HG03039 (cell line): ENCODE measurements around the gene SYNGR1.
"Not testable (repeated sequence)": the region's sequence is repeated elsewhere in the genome, so short reads cannot be mapped to it uniquely, and the experiment has no call there.

ENCODE experiments used
- ATAC-seq: cut with Tn5 transposase; IDR thresholded peaks from one replicate; pipeline ENCODE4 v1.9.1; 2021; ENCODE audit warnings: mild to moderate bottlenecking, moderate library complexity; ENCODE audit not compliant: unreplicated experiment

The SYNGR1 gene

DNA sequence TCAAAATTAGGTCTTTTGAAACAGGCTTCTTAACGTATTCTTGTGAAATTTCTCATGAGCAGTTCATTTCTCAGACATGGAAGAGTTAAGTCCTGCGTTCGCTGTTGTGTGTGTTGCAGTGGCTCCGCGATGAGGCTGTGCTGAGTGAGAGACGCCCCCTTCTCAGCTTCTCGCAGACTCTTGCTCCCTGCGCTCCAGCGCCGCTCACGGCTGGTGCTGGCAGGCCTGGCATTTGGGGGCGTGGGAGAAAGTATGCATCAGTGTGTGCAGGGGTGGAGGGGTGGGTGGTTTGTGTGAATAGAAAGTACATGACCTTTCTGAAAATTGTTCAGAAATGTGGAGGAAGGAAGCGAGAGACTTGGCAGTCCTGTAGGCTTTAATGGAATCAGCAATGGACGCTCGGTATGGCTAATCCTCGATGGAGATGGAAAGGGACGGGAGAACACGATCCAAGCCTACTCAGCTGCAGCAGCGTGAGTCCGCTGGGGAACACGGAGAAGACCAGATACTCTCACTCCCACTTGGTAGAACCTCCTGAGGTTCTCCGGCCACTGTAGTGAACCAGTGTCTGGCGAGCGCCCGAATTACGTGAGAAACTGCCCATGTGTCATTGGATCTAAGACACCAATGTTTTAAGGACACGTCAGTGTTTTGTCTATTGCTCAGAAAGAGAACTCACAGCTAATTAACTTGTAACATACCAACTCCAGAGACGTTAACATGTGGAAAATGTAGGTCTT lies 55.7 kb downstream of the SYNGR1 start:
- no peak for ATAC-seq

DNA sequence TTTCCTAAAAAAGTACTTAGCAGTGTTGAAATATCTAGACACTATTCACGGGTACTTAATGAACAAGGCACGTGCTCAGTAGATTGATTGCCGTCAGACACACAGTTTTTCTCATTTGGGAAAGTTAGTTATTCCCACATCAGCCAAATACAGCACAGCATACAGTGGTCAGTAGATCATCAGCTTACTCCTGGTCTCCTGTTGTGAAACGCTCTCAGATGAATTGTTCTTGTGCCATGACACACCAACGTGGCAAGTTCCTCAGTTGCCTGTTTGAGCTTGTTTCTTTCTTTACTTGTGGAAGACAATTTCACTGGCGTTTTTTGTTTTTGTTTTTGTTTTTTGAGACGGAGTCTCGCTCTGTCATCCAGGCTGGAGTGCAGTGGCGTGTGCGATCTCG lies 58.4 kb downstream of the SYNGR1 start:
- no peak for ATAC-seq

DNA sequence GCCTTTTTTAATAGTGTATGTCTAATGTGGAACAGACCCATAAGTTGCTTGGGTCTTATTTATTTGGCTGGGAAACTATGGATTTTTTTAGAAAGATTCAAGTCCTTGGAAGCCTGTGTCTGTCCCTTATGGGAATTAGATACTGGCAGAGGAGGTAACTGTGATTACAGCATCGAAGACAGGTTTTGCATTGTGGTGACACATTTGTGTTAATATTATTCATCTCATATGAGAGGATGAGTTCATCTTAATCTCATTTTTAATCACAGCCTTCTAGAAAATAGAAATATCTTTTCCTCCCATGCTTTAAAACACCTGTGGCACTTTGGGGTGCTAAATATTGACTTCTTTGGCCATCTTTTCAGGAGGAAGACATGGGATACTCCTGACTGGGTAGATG lies 59.0 kb downstream of the SYNGR1 start:
- ATAC-seq: no peak

DNA sequence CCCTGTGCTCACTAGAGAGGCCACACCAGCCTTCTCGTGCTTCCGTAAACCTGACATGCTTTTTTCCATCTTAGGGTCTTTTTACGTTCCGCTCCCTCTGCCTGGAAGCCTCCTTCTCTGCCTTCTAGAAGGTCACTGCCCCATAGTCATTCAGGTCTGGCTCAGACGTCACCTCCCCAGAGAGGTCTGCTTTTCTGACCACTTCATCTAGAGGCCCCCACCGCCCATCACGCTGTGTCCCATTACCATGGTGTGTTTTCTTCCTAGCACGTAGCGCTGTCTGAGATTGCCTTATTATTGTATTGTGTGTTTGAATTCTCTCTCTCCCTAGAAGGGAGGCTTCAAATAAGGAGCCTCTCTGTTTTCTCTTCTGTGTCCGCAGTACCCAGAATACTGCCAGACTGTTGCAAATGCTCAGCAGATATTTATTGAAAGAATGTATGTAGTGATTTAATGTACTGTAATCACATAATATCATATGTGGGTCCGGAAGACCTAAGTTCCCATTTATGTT lies 59.8 kb downstream of the SYNGR1 start:
- ATAC-seq: no peak

DNA sequence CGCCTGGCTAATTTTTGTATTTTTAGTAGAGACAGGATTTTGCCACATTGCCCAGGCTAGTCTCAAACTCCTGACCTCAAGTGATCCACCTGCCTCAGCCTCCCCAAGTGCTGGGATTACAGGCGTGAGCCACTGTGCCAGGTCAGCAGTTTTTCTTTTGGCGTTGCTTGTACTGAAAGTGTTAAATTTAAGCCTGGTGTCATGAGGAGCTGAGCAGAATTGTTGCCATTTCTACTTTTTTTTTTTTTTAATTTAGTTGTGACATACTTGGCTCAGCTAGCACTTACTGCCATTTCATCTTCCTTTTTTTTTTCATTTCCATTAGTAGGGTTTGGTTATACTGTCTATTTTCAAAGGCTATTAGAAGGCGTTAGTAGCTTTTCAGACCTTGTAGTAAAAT lies 60.5 kb downstream of the SYNGR1 start:
- no peak for ATAC-seq

DNA sequence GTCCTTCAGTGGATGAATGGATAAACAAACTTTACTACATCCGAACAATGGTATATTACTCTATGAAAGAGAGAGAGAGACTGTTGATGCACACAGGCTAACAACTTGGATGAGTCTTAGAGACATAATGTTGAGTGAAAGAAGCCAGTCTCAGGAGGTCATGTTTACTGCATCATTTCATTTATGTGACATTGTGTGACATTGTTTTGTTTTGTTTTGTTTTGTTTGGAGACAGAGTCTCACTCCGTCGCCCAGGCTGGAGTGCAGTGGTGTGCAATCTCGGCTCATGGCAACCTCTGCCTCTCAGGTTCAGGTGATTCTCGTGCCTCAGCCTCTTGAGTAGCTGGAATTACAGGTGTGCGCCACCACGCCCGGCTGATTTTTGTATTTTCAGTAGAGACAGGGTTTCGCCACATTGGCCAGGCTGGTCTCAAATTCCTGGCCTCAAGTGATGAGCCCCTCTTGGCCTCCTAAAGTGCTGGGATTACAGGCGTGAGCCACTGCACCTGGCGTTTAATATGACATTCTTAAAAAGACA lies 62.1 kb downstream of the SYNGR1 start:
- ATAC-seq: not testable (repeated sequence)

DNA sequence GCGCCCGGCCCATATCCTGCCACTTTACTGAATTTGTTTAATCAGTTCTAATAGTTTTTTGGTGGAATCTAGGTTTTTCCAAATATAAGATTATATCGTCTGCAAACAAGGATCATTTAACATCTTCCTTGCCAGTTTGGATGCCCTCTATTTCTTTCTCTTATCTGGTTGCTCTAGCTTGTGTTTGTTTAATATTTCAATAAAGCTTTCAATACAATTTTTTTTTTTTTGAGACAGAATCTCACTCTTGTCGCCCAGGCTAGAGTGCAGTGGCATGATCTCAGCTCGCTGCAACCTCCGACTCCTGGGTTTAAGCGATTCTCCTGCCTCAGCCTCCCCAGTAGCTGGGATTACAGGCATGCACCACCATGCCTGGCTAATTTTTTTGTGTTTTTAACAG lies 63.4 kb downstream of the SYNGR1 start:
- not testable (repeated sequence) for ATAC-seq

DNA sequence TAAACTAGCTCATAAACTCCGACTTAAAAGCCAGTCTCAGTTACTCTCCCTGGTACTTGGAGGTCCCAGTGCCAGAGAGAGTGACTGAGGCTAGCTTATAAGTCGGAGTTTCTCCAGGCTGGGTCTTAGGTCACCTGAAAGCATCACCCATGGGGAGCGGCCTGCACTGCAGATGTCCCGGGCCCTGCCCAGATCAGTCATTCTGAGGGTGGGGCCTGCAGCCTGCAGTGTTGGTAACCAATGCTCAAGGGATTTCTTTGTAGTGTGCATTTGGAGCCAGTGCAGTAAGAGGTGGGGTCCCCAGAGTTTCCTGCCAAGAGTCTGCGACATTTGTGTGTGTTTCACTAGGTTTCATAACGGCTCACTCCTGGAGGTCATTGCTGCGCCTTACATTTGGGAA lies 64.6 kb downstream of the SYNGR1 start:
- no peak for ATAC-seq

DNA sequence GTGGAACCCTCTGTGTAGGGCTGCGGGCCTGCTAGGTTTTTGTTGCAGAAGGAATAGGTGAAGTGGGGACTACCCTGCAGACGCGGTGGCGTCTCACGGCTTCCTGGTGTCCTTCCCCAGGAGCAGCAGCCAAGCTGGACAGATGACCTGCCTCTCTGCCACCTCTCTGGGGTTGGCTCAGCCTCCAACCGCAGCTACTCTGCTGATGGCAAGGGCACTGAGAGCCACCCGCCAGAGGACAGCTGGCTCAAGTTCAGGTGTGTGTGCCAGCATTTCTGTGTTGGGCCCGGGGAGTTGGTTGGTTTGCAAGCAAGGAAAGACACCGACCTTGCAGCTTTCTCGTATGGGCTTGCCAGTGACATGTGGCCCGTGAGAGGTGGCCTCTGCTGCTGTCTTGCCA lies 65.1 kb downstream of the SYNGR1 start:
- ATAC-seq: no peak

DNA sequence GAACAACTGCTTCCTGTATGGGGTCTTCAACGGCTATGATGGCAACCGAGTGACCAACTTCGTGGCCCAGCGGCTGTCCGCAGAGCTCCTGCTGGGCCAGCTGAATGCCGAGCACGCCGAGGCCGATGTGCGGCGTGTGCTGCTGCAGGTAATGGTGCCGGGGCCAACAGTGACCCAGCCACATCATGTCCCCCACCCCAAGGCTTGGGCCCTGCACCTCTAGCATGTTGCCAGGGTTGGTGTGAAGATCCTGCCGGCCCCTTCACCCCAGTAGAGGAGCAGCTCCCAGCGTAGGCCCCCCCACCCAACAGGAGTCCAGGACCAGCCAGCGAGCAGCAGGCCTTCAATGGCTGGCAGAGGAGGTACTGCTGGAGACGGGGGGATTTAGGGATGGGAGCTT lies 65.7 kb downstream of the SYNGR1 start:
- no peak for ATAC-seq

DNA sequence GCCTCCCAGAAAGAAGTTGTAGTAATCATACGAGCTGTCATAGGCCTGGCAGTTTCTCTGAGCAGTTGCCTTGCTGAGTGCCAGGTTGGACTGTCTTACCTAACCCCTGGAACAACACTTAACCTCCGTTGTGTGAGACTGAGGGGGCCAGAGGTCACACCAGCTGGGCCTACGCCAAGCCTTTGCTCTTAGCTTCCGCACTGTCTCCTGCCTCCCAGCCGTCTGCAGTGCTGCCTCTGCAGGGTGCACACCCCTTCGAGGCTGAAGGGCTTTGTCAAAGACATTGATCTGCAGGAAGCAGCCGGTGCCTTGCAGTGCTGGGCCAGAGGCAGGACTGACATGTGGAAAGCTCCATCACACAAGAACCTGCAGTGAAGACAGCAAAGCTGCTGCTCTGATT lies 66.5 kb downstream of the SYNGR1 start:
- no peak for ATAC-seq

DNA sequence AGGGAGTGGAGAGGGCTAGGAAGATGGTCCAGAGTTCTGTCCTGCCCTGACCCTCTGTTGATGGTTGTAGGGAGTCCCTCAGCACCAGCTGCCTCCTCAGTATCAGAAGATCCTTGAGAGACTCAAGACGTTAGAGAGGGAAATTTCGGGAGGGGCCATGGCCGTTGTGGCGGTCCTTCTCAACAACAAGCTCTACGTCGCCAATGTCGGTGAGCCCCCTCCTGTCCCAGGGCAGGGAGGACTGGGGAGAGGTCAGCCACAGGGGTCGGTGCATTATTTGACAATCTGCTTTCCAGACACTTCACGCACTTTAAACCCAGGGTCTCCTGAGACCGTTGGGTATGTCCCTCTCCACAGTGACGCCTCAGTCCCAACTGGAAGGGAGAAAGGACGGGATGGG lies 67.8 kb downstream of the SYNGR1 start:
- no peak for ATAC-seq

DNA sequence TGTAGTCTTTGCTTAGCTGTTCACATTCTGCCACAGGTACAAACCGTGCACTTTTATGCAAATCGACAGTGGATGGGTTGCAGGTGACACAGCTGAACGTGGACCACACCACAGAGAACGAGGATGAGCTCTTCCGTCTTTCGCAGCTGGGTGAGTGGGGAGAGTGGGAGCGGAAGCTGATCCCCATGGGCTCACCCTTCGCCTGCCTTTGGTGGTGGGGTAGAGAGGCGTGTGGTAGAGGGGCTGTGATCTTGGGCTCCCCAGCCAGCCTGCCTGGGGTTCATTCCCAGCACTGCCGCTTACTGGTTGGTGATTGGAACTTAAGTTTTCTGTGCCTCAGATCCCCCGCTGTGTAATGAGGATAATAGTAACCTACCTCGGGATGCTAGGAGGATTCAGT lies 68.9 kb downstream of the SYNGR1 start:
- no peak for ATAC-seq

DNA sequence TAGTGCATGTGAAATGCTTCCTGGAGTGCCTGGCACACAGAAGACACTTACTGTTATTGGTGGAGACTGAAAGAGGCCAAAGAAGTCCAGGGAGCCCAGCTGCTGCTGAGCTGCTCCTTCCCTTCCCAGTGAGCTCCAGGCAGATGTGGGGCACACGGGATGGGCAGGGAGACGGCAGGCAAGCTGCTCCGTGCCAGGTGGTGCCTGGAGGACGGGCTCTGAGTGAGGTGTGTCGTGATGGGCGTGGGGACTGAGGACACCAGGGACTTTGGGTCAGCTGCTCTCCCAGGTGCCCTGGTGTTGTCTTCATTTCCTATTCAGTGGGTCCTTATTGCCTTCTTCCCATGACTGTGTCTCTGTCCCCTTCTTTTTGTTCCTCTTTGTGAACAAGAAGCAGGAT lies 69.3 kb downstream of the SYNGR1 start:
- no peak for ATAC-seq

DNA sequence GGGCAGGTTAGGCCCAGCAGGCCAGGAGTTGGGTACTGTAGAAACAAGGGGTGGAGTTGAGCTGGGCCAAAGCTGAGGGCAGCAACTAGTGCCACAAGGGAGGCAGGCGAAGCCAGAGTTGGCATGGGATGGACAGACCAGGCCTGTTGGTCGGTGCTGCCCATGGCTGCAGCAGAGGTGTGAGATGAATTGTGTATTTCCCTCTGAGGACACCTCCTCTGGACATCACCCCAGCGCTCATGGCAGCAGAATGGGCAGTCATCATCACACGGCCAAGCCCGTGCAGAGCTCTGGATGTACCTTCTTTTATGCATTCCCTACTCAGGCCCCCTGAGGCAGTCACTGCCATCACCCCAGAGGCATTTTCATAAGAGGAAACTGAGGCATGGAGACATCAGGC lies 70.1 kb downstream of the SYNGR1 start:
- no peak for ATAC-seq

DNA sequence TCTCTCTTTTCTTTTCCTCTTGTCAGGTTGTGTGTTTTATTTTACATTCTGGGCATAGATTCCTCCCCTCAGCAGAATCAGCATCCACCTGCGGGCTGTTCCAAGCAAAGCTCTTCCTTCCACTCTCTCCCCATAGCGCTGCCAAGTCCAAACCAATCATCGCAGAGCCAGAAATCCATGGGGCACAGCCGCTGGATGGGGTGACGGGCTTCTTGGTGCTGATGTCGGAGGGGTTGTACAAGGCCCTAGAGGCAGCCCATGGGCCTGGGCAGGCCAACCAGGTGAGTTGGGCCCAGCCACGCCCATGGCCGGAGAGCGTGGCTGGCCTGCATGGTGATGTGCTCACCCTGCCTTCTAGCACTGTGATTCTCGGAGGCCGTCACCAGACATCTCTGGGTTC lies 71.9 kb downstream of the SYNGR1 start:
- ATAC-seq: no peak

DNA sequence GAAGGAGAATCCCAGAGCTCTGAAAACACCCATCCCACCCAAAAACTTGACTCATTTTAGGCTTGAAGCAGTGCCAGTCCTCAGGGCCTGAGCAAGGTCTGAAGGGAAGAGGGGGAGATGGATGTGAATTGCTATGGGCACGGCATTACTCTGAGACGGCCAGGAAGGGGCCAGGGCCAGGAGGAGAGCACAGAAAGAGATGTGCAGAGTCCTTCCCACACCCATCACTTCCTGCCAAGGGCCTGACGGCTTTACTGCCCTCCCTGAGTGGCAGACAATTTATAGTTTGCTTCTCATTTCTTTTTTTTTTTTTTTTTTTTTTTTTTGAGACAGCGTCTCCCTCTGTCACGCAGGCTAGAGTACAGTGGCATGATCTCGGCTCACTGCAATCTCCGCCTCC lies 72.3 kb downstream of the SYNGR1 start:
- no peak for ATAC-seq

DNA sequence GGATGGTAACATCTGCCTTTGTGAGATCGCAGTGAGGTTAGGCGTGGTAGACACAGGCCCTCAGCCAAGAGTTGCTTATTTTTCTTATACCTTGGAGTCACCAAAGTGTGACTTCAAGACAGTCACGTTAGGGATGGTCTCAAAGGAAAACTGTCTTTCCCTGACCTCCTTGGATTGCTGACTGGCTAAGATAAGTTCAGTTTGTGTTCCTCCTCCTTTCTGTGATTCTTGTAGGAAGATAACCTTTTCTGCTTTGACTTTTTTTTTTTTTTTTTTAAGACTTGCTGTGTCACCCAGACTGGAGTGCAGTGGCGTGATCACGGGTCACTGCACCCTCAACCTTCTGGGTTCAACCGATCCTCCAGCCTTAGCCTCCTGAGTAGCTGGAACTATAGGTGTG lies 72.9 kb downstream of the SYNGR1 start:
- ATAC-seq: no peak

DNA sequence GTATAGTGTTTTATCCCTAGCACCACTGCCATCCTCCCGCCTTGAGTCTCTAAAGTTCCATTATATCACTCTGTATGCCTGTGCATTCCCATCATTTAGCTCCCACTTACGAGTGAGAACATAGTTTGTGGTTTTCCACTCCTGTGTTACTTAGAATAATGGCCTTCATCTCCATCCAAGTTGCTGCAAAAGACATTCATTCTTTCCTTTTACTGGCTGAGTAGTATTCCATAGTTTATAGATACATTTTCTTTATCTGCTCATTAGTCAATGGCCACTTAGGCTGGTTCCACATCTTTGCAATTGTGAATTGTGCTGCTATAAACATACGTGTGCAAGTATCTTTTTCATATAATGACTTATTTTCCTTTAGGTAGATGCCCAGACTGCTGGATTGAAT lies 74.2 kb downstream of the SYNGR1 start:
- ATAC-seq: no peak

DNA sequence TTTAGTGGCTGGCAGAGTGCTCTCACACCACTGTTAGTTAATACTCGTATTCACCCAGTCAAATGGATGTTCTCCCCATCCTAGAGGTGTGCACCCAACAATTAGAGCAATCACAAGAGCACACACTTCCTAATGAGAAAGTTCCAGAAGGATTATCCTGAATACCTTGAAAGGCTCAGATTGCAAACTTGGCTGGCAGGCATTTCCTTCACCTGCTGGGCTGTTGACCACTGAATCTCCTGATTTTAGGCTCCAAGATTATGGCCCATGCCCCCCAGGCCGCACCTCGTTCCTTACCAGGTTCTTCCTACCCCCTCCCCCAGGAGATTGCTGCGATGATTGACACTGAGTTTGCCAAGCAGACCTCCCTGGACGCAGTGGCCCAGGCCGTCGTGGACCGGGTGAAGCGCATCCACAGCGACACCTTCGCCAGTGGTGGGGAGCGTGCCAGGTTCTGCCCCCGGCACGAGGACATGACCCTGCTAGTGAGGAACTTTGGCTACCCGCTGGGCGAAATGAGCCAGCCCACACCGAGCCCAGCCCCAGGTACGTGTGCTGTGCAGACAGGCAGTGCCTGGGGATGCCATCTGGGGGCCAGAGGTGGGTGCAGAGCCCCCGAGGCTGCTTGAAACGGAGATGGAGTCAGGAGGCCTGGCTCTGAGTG lies 76.7 kb downstream of the SYNGR1 start:
- no peak for ATAC-seq

DNA sequence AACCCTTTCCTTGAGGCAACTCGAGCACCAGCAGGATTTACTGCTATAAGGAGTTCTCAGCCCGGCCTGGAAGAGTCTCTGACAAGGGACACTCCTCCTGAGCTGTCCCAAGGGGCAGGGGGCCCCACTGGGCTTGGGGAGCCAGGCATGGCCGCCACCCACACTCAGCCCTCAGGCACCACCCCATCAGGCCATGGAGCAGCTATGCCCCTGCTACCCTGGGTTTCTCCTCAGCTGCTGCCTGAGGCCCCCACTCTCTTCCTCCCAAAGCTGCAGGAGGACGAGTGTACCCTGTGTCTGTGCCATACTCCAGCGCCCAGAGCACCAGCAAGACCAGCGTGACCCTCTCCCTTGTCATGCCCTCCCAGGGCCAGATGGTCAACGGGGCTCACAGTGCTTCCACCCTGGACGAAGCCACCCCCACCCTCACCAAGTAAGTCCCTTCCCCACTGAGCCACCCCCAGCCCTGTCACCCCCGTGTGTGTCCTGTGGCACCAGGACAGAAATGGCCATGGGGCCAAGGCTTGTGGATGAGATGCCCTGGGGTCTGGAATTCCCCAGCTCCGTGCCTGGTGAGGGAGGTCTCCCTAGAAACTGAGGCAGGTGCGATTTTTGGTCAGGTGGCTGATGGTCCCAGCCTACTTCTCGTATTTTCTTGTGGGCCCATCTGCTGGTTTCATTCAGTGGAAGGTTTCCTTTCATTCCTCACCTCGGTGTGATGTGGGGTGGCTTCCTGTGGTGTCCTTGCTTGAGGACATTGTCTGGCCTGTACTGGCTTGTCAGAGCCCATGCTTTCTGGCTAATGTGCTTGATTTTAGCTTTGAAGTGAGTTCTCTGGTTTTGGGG lies 78.2 kb downstream of the SYNGR1 start:
- ATAC-seq: no peak
